HG03196 (cell line): ENCODE results near the gene TSR3.

ENCODE experiments used
- ATAC-seq: cut with Tn5 transposase; IDR thresholded peaks from one replicate; pipeline ENCODE4 v1.9.1; 2021; ENCODE audit not compliant: unreplicated experiment

TSR3 gene

GRCh38 chr16:1378087-1378803 is 26.6 kb upstream of the TSR3 start:
- no peak for ATAC-seq

GRCh38 chr16:1377406-1378010 is 25.8 kb upstream of the TSR3 start:
- no peak for ATAC-seq

- ATAC-seq, result no peak
Measured at GRCh38 chr16:1375741-1376410, 24.2 kb upstream of the TSR3 start.

- ATAC-seq, result no peak
Measured at GRCh38 chr16:1375298-1375640, 23.6 kb upstream of the TSR3 start.

GRCh38 chr16:1374418-1375297 is 23.0 kb upstream of the TSR3 start:
- ATAC-seq, result no peak

- ATAC-seq, result no peak
Measured at GRCh38 chr16:1372292-1372950, 20.7 kb upstream of the TSR3 start.

GRCh38 chr16:1371054-1371978 is 19.6 kb upstream of the TSR3 start:
- ATAC-seq, result no peak

GRCh38 chr16:1367486-1368174 is 16.0 kb upstream of the TSR3 start:
- ATAC-seq, result no peak

GRCh38 chr16:1366712-1367299 is 15.1 kb upstream of the TSR3 start:
- ATAC-seq, result no peak

GRCh38 chr16:1366060-1366711 is 14.5 kb upstream of the TSR3 start:
- ATAC-seq, result no peak

GRCh38 chr16:1364510-1364909 is 12.8 kb upstream of the TSR3 start:
- no peak for ATAC-seq

GRCh38 chr16:1363501-1364041 is 11.9 kb upstream of the TSR3 start:
- no peak for ATAC-seq

- no peak for ATAC-seq
Measured at GRCh38 chr16:1362807-1363206, 11.1 kb upstream of the TSR3 start.

- no peak for ATAC-seq
Measured at GRCh38 chr16:1361685-1362360, 10.1 kb upstream of the TSR3 start.

GRCh38 chr16:1357906-1358566 is 6.4 kb upstream of the TSR3 start:
- ATAC-seq, result no peak

GRCh38 chr16:1356061-1356900 is 4.6 kb upstream of the TSR3 start:
- ATAC-seq, result no peak
